Endothelial cell of umbilical vein (primary cell): ENCODE data around the gene PKD2L1.

ENCODE experiments used
- POLR2AphosphoS5 ChIP-seq: IDR thresholded peaks from 2 replicates; pipeline ENCODE4 v1.6.1; 2012; ENCODE audit warnings: low read depth, mild to moderate bottlenecking, control low read depth, low read length, moderate library complexity; ENCODE audit not compliant: insufficient read depth
- TF ChIP-seq, protein P1 (sequence below), 2 donors: IDR thresholded peaks; 1 replicate in 1 of 2; 2 replicates in 1 of 2; pipeline ENCODE4 v1.5.1; 2011; ENCODE audit warnings: low read length in 2 of 2, mild to moderate bottlenecking in 2 of 2, moderate library complexity in 2 of 2, control low read depth in 1 of 2, inconsistent platforms in 1 of 2, low read depth in 1 of 2; ENCODE audit not compliant: insufficient read depth in 1 of 2; ENCODE audit errors: extremely low read depth in 1 of 2

GRCh38 chr10:100355086-100355485 is 25.1 kb upstream of the PKD2L1 start:
- TF ChIP-seq, protein P1, sequence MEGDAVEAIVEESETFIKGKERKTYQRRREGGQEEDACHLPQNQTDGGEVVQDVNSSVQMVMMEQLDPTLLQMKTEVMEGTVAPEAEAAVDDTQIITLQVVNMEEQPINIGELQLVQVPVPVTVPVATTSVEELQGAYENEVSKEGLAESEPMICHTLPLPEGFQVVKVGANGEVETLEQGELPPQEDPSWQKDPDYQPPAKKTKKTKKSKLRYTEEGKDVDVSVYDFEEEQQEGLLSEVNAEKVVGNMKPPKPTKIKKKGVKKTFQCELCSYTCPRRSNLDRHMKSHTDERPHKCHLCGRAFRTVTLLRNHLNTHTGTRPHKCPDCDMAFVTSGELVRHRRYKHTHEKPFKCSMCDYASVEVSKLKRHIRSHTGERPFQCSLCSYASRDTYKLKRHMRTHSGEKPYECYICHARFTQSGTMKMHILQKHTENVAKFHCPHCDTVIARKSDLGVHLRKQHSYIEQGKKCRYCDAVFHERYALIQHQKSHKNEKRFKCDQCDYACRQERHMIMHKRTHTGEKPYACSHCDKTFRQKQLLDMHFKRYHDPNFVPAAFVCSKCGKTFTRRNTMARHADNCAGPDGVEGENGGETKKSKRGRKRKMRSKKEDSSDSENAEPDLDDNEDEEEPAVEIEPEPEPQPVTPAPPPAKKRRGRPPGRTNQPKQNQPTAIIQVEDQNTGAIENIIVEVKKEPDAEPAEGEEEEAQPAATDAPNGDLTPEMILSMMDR (IDR thresholded peaks at IDR 0.05; ENCODE audit: extremely low read depth in 1 of 2, insufficient read depth in 1 of 2, low read depth in 1 of 2, low read length in 2 of 2) = no peak
- TF ChIP-seq POLR2AphosphoS5 = no peak
